Measurements from ENCODE around the gene F7. TPM values are rescaled to one million over a fixed set of nuclear protein-coding genes. Genes with fewer than 3 reads are reported as not detected.
"Not testable (repeated sequence)": the region's sequence is repeated elsewhere in the genome, so short reads cannot be mapped to it uniquely, and the experiment has no call there.

F7 gene
- 0.28 and 1.5 TPM in 2 replicates for total RNA-seq (2014; rRNA removed; shearing (Covaris generic))

DNA sequence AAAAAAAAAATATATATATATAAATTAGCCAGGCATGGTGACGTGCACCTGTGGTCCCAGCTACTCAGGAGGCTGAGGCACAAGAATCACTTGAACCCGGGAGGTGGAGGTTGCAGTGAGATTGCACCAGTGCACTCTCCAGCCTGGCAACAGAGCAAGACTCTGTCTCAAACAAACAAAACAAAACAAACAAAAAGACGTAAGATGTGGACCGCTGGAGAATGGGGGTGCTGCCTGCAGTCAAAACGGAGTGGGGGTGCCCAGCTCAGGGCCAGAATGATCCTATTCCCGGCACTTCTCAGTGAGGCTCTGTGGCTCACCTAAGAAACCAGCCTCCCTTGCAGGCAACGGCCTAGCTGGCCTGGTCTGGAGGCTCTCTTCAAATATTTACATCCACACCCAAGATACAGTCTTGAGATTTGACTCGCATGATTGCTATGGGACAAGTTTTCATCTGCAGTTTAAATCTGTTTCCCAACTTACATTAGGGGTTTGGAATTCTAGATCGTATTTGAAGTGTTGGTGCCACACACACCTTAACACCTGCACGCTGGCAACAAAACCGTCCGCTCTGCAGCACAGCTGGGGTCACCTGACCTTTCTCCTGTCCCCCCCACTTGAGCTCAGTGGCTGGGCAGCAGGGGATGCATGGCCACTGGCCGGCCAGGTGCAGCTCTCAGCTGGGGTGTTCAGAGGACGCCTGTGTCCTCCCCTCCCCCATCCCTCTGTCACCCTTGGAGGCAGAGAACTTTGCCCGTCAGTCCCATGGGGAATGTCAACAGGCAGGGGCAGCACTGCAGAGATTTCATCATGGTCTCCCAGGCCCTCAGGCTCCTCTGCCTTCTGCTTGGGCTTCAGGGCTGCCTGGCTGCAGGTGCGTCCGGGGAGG is at the start of gene F7:
F7 (plus strand) TSS at position 760 of the 889 bp plus-strand sequence; CDS start at position 811, 51 bp downstream.
- peaks cover 10% of the 10 kb centered on the region; the same call in 1 of the 2 replicates for H3K27me3 ChIP-seq (ENCODE audit: control insufficient read depth, insufficient read depth, low read length)
- peak; percentile 76 for DNase-seq
- H3K4me3 ChIP-seq (ENCODE audit: insufficient read depth, low read depth, low read length), result no peak within 1 kb of the TSS
- no peaks in the 10 kb centered on the region for H3K36me3 ChIP-seq (replicated peaks; ENCODE audit: control insufficient read depth, insufficient read depth, low read length)

DNA sequence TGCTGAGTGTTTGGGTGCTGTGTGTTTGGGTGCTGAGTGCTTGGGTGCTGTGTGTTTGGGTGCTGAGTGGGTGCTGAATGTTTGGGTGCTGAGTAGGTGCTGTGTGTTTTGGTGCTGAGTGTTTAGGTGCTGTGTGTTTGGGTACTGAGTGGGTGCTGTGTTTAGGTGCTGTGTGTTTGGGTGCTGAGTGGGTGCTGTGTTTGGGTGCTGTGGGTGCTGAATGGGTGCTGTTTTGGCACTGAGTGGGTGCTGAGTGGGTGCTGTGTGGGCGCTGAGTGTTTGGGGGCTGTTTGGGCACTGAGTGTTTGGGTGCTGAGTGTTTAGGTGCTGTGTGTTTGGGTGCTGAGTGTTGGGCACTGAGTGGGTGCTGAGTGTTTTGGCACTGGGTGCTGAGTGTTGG is 48.5 kb upstream of the F7 start:
- Histone ChIP-seq H3K36me3 (replicated peaks; ENCODE audit: control insufficient read depth, insufficient read depth, low read length) (no peaks in the 10 kb centered on the region), H3K27me3 (ENCODE audit: control insufficient read depth, insufficient read depth, low read length) (no peaks in the 10 kb centered on the region), H3K4me3 (ENCODE audit: insufficient read depth, low read depth, low read length) (no peak overlapping the region)
- DNase-seq, result no peak

DNA sequence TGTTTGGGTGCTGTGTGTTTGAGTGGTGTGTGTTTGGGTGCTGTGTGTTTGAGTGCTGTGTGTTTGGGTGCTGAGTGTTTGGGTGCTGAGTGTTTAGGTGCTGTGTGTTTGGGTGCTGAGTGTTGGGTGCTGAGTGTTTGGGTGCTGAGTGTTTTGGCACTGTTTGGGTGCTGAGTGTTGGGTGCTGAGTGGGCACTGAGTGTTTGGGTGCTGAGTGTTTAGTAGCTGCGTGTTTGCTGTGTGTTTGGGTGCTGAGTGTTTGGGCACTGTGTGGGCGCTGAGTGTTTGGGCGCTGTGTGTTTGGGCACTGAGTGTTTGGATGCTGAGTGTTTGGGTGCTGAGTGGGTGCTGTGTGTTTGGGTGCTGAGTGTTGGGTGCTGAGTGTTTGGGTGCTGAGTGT is 48.0 kb upstream of the F7 start:
- H3K36me3 ChIP-seq (replicated peaks; ENCODE audit: control insufficient read depth, insufficient read depth, low read length); DNase-seq; H3K4me3 ChIP-seq (ENCODE audit: insufficient read depth, low read depth, low read length); H3K27me3 ChIP-seq (ENCODE audit: control insufficient read depth, insufficient read depth, low read length): not testable (repeated sequence)

DNA sequence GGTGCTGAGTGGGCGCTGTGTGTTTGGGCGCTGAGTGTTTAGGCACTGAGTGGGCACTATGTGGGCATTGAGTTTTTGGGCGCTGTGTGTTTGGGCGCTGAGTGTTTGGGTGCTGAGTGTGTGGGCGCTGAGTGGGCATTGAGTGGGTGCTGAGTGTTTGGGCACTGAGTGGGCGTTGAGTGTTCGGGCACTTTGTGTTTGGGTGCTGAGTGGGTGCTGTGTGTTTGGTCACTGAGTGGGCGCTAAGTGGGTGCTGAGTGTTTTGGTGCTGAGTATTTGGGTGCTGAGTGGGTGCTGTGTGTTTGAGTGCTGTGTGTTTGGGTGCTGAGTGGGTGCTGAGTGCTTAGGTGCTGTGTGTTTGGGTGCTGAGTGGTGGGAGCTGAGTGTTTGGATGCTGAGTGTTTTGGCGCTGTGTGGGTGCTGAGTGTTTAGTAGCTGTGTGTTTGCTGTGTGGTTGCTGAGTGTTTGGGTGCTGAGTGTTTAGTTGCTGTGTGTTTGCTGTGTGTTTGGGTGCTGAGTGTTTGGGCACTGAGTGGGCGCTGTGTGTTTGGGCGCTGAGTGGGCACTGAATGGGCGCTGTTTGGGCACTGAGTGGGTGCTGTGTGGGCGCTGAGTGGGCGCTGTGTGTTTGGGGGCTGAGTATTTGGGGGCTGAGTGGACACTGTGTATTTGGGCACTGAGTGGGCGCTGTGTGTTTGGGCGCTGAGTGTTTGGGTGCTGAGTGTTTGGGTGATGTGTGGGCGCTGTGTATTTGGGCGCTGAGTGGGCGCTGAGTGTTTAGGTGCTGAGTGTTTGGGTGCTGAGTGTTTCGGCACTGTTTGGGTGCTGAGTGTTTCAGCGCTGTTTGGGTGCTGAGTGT is 47.2 kb upstream of the F7 start:
- H3K4me3 ChIP-seq (ENCODE audit: insufficient read depth, low read depth, low read length), result no peak overlapping the region
- H3K36me3 ChIP-seq (replicated peaks; ENCODE audit: control insufficient read depth, insufficient read depth, low read length), result no peaks in the 10 kb centered on the region
- no peaks in the 10 kb centered on the region for H3K27me3 ChIP-seq (ENCODE audit: control insufficient read depth, insufficient read depth, low read length)
- no peak for DNase-seq

DNA sequence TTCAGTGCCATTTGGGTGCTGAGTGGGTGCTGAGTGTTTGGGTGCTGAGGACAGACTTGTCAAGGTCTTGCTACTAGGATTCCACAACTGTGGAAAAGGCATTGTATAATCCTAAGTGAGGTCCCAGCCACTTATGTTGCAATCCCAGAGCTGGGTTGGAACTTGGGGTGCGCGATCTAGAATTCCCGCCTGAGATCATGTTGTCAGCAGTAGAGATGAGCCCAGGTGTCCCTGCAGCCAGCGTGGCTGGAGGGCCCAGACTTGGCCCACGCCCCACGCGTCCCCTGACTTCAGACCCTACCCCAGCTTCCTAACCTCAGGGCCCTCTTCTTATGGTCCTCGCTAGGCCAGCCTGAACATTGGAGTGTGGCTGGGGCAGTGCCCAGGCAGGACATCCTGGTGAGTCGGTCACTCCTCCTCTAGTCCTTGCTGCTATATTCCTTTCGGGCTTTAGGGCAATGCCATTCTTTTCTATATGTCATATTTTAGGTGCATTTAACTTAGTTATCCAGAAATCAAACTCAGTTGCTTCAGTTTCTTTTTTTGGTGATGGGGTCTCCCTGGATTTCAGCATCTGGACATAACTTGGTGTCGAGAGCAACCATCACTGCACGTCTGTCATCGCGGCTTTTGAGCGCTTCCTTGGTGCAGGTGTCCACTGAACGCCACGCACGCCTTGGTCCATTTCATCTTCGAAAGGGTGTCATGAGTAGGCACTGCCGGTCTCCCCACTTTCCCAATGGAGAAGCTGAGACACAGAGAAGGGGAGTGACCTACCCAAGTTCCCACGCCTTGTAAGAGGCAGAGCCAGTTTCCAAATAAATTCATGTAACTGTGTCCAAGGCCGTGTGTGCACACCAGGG is 46.4 kb upstream of the F7 start:
- Histone ChIP-seq H3K27me3 (ENCODE audit: control insufficient read depth, insufficient read depth, low read length) (no peaks in the 10 kb centered on the region), H3K4me3 (ENCODE audit: insufficient read depth, low read depth, low read length) (no peak overlapping the region), H3K36me3 (replicated peaks; ENCODE audit: control insufficient read depth, insufficient read depth, low read length) (no peaks in the 10 kb centered on the region)
- DNase-seq, result no peak

DNA sequence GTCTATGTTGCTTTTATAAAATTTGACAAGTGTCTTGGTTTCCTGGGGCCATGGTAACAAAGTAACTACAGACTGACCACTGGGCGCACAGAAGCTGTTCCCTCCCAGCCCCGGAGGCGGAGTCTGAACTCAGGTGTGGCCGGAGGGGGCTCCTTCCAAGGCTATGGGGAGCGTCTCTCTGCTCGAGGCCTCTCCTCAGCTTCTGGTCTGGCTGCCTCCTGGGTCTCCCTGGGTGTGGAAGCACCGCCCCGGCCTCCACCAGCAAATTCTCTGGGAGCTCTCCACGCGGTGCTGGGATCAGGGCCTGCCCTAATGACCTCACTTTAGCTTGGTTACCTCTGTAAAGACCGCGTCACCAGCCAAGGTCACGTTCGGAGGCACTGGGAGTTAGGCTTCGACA is 45.7 kb upstream of the F7 start:
- Histone ChIP-seq H3K4me3 (ENCODE audit: insufficient read depth, low read depth, low read length) (no peak overlapping the region), H3K36me3 (replicated peaks; ENCODE audit: control insufficient read depth, insufficient read depth, low read length) (no peaks in the 10 kb centered on the region), H3K27me3 (ENCODE audit: control insufficient read depth, insufficient read depth, low read length) (no peaks in the 10 kb centered on the region)
- DNase-seq, result peak; percentile 88

DNA sequence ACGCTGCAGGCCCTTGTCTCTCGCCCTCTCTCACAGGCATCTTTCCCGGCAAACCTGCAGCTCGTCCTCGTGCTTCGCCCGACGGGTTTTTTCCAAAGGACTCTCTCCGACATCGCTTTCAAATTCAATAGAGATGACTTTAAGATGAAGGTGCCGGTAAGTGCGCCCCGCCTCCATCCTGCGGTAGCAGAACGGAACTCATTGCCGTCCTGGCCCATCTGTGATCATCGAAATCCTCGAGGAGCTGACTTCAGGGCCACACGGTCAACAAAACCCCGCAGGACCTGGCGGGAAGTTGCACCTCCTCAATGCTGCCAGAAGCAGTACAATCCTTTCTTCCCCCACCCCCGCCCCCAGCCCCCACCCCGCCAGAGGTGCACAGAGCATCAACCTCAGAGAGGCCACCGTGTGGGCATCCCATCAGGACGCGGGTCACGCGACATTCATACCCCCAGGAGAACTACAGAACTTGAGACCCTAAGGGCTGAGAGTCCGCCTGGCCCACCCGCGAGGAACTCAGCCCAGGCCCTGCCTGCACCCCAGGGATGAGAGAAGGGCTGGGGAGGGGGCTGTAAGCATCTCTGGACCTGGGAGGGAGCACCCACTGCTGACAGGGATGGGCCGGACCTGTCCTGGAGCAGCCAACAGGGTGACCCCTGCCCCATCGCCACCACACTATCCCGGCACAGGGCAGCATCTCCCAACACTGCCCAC is 44.9 kb upstream of the F7 start:
- DNase-seq, result peak; percentile 65
- Histone ChIP-seq H3K27me3 (ENCODE audit: control insufficient read depth, insufficient read depth, low read length) (no peaks in the 10 kb centered on the region), H3K4me3 (ENCODE audit: insufficient read depth, low read depth, low read length) (no peak overlapping the region), H3K36me3 (replicated peaks; ENCODE audit: control insufficient read depth, insufficient read depth, low read length) (no peaks in the 10 kb centered on the region)

DNA sequence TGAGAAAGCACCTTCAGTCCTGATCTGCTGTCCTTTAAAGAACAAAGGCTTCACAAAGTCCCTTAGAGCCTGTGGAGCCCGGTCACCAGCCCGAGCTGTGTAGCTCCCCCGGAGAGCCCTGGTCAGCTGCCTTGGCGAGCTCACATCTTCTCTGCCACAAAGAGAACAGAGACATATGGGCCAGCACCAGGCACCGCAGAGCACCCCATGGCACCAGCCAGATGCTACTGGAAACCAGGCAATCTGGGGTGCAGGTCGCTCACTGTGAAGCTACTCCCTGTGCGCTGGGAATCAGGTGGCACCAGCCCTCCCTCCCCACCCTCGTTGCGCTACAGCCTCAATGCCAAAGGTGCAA is 44.3 kb upstream of the F7 start:
- no peak for DNase-seq
- H3K4me3 ChIP-seq (ENCODE audit: insufficient read depth, low read depth, low read length), result no peak overlapping the region
- H3K36me3 ChIP-seq (replicated peaks; ENCODE audit: control insufficient read depth, insufficient read depth, low read length), result no peaks in the 10 kb centered on the region
- no peaks in the 10 kb centered on the region for H3K27me3 ChIP-seq (ENCODE audit: control insufficient read depth, insufficient read depth, low read length)

DNA sequence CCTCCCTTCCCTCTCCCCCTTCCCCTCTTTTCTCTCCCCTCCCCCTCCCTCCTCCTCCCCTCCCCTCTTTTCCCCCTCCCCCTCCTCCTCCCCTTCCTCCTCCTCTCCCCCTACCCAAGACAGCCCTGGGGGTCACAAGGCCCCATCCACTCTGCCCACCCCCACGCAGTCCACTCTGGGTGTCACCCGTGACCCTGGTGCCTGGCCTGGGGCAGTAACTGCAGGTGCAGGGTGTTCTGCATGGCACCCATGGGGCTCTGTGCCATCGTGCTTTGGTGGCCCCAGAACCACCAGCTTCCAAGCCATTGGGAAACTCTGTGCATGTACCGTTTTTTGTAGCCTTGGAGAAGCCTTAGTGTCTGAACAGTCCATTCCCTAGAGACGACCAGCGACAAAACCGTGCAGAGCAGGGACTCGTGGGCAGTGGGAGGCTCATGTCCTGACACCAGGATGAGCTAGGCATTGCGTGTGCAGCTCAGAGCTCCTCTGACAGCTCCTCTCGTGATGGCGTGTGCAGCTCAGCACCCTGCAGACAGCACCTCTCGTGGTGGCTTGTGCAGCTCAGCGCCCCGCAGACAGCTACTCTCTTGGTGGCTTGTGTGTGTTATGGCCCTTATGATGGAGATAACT is 43.7 kb upstream of the F7 start:
- Histone ChIP-seq H3K4me3 (ENCODE audit: insufficient read depth, low read depth, low read length) (no peak overlapping the region), H3K27me3 (ENCODE audit: control insufficient read depth, insufficient read depth, low read length) (no peaks in the 10 kb centered on the region), H3K36me3 (replicated peaks; ENCODE audit: control insufficient read depth, insufficient read depth, low read length) (no peaks in the 10 kb centered on the region)
- DNase-seq, result no peak

DNA sequence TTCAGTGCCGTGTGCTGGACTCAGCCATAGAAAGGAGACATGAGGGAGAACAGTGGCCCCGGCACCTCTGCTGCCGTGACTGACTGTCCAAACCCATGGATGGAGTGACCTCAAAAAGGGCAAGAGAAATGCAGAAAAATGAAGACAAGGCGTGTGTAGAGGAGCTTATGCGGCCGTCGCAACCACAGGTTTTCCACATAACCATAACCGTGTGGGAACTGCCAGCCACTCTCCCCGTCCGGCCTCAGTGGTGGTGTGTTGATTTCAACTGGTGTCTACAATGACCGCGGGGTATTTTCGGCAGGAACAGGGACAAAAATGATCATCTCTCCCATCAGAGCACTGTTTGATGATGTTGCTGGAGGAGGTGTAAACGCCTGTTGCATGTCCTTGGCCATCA is 42.9 kb upstream of the F7 start:
- H3K4me3 ChIP-seq (ENCODE audit: insufficient read depth, low read depth, low read length), result no peak overlapping the region
- no peaks in the 10 kb centered on the region for H3K36me3 ChIP-seq (replicated peaks; ENCODE audit: control insufficient read depth, insufficient read depth, low read length)
- H3K27me3 ChIP-seq (ENCODE audit: control insufficient read depth, insufficient read depth, low read length), result no peaks in the 10 kb centered on the region
- no peak for DNase-seq

DNA sequence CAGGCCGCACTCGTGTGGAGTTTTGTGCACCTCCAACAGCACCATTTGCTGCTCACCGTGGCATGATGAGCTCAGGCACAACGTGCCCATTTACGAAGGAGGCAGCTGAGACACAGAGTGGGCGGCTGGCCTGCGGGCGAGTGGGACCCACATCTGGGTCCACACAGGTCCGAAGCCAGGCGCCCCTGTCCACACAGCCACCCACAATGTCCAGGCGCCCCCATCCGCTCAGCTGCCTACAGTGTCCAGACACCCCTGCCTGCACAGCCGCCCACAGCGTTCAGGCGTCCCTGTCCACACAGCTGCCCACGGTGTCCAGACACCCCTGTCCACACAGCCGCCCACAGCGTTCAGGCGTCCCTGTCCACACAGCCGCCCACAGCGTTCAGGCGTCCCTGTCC is 42.5 kb upstream of the F7 start:
- no peak overlapping the region for H3K4me3 ChIP-seq (ENCODE audit: insufficient read depth, low read depth, low read length)
- DNase-seq, result no peak
- no peaks in the 10 kb centered on the region for H3K36me3 ChIP-seq (replicated peaks; ENCODE audit: control insufficient read depth, insufficient read depth, low read length)
- H3K27me3 ChIP-seq (ENCODE audit: control insufficient read depth, insufficient read depth, low read length), result no peaks in the 10 kb centered on the region

DNA sequence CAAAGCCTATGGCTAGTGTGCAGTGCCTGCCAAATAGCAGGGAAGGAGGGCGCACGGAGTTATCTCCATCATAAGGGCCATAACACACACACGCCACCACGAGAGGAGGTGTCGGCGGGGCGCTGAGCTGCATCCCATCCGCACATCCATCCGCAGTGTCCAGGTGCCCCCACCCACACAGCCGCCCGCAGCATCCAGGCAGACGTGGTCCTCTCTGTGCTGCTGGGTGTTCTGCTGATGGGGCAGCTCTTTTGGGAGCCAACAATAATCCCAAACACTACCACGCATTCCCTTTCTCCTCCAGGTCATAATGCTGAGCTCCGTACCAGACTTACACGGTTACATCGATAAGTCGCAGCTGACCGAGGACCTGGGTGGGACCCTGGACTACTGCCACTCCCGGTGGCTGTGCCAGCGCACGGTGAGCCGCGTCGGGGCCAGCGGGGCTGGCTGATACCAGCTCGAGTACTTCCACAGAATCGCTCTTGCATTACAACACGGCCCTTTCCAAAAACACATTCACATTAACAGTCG is 41.5 kb upstream of the F7 start:
- Histone ChIP-seq H3K4me3 (ENCODE audit: insufficient read depth, low read depth, low read length) (no peak overlapping the region), H3K36me3 (replicated peaks; ENCODE audit: control insufficient read depth, insufficient read depth, low read length) (no peaks in the 10 kb centered on the region), H3K27me3 (ENCODE audit: control insufficient read depth, insufficient read depth, low read length) (no peaks in the 10 kb centered on the region)
- DNase-seq, result no peak

Measured in H7 (cell line).